Liver (tissue), 3 donors: Measurements from ENCODE around the gene CUL1.

Experiments
- CTCF ChIP-seq: fragments of 150-350 bp; IDR thresholded peaks from 2 replicates; pipeline ENCODE4 v1.5.1; 2017; ENCODE audit warnings: improper control_type of control experiment, low read depth, low read length; ENCODE audit not compliant: missing input control
- HNF4G ChIP-seq: IDR thresholded peaks from 2 replicates; pipeline ENCODE4 v1.6.1; 2016; ENCODE audit warnings: antibody characterized with exemption
- RAD21 ChIP-seq, 2 donors: IDR thresholded peaks; 2 replicates each; pipeline ENCODE4 v1.6.1; 2016; ENCODE audit warnings: antibody characterized with exemption in 2 of 2, mild to moderate bottlenecking in 2 of 2
- donor health status: healthy.
- donor health status: healthy.

- TF ChIP-seq RAD21 (IDR thresholded peaks at IDR 0.05) (no peak), CTCF (no peak), HNF4G (no peak)
Observed at GRCh38 chr7:148697256-148698006, 1.3 kb upstream of the CUL1 start.
